HK-2 (cell line): ENCODE measurements around the gene TMEM271.
"Not testable (repeated sequence)": the region's sequence is repeated elsewhere in the genome, so short reads cannot be mapped to it uniquely, and the experiment has no call there.

Experiments
- DNase-seq: peaks from one replicate; pipeline ENCODE4 v3.0.0-alpha.2; 2018; ENCODE audit not compliant: unreplicated experiment

The TMEM271 gene

DNA sequence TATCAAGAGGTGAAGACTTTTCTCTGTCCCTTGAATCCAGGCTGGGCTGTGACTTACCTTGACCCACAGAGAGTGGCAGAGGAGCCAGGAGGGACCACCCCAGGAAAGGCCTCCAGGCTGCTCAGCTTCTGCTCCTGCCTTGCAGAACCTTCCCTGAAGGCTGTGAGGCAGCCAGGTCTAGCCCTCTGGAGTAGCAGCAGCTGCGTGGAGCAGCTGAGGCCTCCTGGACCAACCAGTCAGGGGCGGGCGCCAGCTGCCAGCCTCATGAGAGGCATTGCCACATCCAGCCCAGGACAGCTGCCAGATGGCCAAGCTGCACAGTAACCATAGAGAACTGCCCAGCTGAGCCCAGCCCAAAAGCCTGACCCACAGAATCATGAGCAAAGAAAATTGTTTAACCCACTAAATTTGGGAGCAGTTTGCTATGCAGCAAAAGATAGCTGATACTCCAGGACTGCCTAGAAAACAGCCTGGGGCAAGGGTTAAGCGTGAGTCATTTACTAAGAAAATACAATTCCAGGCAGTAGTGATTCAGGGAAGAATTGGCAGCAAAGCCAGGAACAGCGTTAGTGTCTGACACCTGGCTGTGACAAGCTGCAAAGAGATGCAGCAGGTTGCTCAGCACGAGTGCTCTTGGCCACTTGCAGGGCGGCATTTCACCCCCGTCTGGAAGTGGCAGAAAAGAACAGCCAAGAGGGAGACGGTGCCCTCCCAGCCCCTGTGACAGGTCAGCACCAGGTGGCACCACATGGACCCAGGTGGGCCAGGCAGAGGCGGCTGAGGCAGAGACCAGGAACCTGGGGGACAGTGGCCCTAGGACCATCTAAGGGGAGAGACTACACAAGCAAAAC, 34.5 kb upstream of the TMEM271 start:
- peak; percentile 26 for DNase-seq

DNA sequence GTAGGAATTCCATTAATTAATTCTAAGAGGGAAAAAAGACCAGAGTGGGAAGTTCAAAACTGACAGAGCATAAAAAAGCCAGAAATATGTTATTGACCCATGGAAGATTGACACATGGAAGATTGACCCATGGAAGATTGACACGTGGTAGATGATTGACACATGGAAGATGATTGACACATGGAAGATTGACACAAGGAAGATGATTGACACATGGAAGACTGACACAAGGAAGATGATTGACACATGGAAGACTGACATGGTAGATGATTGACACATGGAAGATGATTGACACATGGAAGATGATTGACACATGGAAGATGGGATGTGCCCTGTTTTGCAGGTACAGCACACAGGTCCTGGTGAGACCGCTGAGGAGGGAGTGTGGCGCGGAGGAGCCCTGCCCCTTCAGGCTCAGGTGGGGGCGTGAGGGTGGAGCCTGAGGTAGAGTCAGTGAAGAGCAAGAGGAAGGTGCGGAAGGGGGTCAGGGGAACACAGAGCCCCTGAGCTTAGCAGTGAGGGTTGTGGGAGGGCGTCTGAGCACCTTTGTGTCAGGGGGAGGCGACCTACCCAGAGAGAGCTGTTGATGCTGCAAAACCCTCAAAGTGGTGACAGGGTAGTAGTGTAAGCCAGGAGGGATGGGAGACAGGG, 33.4 kb upstream of the TMEM271 start:
- no peak for DNase-seq

DNA sequence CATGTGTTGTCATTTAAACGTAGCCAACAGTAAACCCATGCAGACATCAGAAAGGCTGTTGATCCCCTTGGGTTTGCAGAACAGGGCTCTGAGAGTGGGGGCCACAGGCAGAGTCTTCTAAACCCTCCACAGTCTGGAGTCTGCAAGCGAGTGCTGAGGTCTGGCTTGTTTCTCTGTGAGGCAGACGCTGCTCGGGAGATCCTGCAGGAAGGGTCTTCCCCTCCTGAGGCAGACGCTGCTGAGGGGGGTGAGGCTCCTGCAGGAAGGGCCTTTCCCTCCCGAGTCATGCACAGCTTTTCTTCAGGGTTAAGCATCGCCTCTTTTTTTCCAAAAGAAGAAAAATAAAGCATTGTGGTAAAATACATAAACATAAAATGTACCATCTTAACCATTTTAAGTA, 32.1 kb upstream of the TMEM271 start:
- no peak for DNase-seq

DNA sequence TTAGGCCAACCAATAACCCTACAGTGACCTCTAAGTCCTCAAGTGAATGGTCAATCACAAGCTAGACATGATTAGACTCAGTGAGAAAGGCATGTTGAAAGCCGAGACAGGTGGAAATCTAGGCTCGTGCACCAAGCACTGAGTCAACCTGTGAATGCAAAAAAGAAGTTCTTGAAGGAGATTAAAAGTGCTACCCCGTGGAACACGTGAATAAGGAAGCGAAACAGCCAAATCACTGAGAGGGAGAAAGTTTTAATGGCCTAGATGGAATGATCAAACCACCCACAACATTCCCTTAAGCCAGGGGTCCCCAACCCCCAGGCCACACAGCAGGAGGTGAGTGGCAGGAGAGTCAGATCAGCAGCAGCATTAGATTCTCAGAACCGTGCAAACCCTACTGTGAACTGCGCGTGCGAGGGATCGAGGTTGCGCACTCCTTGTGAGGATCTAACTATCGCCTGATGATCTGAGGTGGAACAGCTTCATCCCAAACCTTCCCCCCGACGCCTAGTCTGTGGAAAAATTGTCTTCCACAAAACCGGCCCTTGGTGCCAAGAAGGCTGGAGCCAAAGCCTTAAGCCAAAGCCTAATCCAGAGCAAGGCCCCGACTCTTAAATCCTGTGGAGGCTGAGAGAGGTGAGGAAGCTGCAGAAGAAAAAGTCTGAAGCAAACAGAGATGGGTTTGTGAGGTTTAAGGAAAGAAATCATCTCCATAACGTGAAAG, 29.8 kb upstream of the TMEM271 start:
- no peak for DNase-seq

DNA sequence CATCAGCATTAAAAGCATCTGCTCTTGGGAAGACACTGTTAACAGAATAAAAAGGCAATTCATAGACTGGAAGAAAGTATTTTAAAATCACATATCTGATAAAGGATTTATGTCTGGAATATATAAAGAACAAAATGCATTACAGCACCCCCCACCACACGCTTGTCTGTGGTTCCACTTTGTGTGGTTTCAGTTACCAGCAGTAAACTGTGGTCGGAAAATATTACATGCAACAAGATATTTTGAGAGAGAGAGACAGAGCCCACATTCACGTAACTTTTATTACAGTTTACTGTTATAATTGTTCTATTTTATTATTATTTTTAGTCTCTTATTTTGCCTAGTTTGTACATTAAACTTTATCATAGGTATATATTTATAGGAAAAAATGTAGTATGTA, 28.0 kb upstream of the TMEM271 start:
- DNase-seq: no peak

DNA sequence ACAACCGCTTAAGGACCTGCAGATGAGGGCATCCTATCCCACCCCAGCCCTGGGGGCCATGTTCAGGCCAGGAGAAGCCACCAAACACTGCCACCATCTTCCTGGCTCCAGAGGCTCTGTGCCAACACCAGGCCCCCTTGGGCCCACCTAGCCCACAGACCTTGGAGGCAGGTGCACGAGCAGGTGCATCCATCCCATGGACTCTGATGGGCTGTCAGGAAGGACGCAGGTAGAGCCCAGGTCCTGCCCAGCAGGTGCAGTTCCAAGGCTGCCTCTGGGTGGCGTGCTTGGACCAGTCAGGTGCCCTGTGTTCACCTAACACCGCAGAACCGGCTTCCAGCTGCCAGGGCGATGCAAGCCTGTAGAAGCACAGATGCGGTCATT, 26.5 kb upstream of the TMEM271 start:
- peak; percentile 83 for DNase-seq

DNA sequence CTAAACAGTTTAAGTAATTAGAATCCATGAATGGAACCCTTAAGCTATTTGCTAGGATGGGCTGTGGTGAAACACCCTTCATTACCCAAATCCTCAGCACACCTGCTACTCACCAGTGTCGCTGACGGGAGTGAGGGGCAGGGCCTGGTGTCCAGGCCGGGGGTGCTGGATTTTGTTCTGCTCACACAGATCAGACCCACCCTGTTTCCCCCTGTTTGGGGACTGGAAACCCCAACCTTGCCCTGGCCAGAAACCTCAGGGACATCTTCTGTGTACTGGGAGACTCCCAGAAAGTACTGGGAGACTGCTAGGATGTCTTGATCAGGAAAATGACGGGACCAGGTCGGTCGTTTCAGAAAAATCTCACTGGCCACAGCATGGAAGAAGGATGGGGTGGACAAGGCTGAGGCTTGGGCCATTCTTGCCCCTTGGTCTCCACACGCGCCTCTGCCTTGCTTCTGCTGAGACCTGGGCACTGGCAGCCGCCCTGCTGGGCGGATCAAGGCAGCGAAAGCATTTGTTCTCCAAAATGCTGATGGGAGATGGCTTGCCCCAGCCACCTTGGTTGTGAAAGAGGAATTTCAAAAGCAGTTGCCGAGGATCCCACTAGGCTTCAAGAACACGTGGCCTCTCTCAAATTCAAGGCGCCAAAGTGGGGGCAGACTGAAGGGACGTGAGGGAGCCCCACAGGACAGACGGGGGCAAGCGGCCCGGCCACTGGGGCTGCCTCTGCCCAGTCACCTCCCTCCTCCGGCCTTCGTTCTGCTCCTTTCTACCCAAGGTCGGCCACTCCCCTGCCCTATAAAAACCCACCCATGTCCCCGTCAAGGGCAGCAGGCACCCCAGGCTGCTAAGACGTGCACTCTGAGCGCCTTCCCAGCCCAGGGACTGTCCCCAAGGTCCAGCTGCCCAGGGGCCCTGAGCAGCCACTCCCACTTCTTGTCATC, 25.8 kb upstream of the TMEM271 start:
- DNase-seq: no peak

DNA sequence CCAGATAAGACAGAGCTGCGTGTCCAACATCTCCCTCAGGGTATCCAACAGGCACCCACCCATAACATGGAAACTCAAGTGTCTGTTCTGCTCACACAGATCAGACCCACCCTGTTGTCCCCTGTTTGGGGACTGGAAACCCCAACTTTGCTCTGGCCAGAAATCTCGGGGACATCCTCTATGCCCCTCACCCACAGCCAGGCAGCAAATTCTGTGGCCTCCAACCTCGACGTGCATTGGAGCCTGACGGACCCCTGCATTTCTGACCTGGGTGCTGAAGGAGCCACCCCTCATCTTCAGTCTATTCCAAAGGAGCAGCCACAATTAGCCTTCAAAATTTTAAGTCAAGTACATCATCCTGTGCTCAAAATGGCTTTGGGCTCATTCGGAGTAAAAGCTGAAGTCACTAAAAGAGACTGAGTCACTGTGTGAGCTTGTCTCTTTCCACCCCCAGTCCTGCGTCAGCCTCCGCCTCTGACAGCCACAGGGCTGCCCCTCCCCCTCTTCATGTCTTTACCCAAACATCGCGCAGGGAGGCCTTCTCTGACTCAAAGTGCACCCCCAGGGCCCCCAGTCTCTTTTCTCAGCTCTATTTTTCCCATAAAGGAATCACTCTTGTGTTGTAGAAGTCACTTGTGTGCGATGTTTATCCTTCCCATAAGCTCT, 24.9 kb upstream of the TMEM271 start:
- DNase-seq: no peak

DNA sequence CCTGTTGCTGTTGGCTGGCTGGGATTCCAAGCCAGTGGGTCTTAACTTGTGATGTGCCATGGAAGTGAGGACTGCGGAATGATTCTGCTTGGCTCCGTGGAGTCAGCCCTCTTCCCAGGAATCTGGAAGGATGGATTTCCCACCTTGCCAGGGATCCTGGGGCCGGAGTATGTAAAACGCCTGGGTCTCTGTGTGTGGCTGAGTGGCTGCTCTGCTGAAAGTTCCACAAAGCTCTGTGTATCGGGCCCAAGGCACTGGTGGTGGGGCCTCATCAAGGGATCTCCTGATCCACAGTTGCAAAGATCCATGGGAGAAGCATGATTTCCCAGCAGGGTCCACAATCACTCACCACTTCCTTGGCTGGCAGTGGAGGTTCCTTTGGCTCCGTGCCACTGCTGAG, 24.1 kb upstream of the TMEM271 start:
- DNase-seq: no peak

DNA sequence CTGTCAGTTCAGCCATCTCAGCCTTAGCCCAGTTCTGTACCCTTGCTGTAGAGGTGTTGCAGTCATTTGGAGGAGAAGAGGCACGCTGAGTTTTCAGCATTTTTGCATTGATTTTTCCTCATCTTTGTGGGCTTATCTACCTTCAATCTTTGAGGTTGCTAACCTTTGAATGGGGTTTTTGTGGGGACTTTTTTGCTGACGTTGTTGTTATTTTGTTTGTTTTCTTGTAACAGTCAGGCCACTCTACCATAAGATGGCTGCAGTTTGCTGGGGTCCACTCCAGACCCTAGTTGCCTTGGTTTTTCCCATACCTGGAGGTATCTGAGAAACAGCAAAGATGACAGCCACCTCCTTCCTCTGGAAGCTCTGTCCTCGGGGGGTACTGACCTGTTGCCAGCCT, 22.8 kb upstream of the TMEM271 start:
- DNase-seq: no peak

DNA sequence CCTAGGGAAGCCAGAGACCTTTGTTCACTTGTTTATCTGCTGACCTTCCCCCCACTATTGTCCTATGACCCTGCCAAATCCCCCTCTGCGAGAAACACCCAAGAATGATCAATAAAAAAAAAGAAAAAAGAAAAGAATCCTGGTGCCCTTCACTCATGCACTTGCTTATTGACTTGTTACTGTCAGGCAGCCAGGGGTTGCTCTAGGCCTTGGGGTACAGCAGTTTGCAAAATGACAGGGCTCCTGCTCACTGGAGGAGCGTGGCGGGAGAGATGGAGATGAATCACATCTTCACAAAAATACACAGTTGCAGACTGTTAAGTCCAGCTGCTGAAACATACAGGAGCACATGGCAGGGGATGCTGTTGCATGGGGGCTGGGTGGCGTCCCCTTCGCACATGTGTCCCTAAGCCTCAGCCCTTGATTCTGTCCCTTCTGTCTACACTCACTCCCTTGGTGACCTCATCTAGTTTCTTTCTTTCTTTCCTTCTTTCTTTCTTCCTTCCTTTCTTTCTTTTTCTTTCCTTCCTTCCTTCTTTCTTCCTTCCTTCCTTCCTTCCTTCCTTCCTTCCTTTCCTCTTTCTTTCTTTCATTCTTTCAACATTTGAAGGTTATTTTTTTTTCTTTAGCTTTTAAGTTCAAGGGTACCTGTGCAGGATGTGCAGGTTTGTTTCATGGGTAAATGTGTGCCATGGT, 16.9 kb upstream of the TMEM271 start:
- no peak for DNase-seq

DNA sequence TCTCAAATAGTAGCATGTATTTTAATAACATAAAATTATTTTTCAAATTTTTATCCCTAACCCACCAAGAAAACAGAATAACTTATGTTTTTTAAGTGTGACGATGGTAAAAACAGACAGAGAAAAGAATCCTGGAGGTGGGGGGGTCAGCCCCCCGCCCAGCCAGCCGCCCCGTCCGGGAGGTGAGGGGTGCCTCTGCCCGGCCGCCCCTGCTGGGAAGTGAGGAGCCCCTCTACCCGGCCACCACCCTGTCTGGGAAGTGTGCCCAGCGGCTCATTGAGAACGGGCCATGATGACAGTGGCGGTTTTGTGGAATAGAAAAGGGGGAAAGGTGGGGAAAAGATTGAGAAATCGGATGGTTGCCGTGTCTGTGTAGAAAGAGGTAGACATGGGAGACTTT, 16.1 kb upstream of the TMEM271 start:
- not testable (repeated sequence) for DNase-seq

DNA sequence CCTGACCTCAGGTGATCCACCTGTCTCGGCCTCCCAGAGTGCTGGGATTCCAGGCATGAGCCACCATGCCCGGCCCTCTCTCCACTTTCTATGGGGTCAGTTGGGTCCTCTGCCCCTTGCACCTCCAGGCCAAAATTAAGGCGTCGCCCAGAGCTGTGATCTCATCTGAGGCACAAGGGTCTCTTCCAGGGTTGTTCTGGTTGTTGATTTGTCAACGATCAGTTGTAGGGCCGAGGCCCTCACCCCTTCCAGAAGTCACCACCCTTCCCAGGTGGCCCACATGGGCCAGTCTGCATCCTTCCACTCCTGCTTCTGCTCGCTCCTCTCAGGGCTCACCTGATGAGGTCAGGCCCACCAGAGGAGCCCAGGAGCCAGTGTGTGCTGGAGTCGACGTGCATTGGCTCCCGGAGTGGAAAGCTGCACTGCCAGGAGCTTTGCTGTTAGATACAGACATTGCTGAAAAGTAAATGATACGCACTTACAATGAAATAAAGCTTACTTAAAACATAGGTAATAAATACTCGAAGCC, 14.3 kb upstream of the TMEM271 start:
- DNase-seq: no peak

DNA sequence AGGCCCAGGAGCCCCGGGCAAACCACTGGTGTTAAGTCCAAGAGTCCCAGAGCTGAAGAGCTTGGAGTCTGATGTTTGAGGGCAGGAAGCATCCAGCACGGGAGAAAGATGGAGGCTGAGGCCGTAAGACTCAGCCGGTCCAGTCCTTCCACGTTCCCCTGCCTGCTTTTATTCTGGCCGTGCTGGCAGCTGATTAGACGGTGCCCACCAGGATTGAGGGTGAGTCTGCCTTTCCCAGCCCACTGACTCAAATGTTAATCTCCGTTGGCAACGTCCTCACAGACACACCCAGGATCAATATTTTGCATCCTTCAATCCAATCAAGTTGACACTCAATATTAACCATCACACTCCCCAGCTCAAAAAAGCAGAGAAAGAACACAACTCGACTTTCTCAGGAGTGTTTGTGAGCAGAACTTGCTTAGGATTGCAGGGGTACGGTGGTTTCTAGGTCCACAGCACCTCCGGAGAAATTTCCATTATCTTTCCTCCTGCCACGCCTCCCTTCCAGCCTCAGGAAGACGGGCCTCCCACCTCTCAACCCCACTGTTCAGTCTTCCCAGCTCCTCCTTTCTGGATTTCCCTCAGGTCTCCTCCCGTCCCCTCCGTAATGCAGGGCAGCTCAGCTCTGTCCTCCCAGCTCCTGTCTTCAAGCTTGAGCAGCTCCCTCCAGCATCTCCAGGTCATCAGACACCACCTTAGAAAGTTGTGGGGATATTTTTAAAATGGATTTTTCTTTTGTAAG, 13.3 kb upstream of the TMEM271 start:
- no peak for DNase-seq

DNA sequence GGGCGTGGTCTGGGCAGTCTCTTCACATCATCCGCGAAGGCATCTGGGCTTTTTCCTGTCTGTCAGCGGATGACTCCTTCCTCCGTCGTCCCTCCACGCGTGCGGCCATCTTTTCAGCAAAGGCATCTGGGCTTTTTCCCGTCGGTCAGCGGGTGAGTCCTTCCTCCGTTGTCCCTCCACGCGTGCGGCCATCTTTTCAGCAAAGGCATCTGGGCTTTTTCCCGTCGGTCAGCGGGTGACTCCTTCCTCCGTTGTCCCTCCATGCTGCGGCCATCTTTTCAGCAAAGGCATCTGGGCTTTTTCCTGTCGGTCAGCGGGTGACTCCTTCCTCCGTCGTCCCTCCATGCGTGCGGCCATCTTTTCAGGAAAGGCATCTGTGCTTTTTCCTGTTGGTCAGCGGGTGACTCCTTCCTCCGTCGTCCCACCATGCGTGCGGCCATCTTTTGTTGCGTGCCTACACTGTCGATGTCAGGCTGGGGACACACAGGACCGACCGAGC, 12.3 kb upstream of the TMEM271 start:
- no peak for DNase-seq

DNA sequence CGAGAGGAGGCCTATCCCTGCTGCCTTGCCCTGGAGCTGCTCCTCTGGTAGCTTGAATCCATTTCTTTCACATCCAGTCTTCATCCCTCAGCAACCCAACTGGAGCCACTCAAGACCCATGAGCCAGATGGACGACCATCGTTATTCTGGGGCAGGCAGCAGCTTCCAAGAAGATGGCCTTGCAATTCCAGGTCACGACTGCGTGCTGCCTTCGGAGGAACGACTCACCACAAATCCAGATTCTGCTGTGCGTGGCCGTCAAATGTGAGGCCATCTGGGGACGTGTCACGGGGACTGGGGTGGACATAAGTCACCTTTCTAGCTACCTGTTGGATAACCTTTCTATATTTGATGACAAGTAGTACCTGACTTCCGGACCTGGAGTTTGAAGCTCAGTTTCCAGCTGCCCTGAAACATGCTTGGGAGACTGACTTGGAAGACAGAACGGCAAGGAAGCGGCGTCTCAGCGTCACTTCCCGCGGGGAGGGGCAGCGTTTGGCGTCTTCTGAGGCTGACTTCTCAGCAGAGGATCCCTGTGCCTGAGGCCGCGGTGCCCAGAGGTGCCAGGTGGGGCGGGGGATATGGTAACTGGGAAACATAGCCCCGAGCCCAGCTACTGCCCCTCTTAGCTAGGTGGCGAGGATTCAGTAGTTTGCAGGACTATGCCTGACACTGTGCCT, 11.7 kb upstream of the TMEM271 start:
- DNase-seq: no peak

DNA sequence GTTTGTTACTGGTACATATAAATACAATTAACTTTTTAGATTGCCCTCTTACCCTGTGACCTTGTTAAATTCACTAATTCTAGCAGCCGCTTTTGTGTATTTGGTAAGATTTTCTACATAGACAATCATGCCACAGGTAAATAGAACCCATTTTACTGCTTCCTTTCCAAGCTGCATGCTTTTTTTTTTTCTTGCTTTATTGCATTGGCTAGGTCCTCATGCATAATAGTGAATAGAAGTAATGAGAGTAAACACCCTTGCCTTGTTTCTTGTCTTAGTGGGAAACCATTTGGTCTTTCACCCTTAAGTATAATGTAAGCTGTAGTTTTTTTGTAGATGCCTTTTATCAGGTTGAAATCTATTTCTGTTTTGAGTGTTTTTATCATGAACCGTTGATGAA, 7.7 kb upstream of the TMEM271 start:
- DNase-seq: no peak

DNA sequence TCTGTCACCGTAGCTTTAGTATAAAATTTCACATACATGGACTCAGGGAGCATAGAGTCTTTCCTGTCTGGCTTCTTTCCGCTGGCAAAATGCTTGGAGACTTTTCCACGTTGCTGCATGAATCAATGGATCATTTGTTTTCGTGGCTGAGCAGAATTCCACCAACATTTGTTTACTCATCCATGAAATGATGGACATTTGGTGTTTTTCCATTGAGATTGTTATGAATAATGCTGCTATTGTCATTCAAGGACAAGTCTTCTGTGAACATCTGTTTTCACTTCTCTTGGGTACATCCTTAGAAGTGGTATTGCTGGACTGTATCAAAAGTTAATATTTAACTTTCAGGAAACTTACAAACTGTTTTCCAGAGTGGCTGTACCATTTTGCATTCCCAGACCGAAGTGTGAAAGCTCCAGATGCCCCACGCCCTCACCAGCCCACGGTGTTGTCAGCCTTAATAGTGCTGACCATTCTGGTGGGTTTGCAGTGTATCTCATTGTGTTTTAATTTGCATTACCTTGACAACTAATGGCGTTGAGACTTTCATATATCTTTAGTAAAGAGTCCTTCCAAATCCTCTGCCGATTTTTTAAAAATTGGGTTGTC, 5.8 kb upstream of the TMEM271 start:
- DNase-seq: no peak
